Tibial artery (tissue), 4 donors: ENCODE measurements around the gene LYPD6.

ENCODE experiments used
- DNase-seq, 2 donors: peaks; one replicate each; pipeline ENCODE4 v3.0.0-alpha.2; 2019
- H3K27ac ChIP-seq, 2 donors: fragments of 200-600 bp; sonication (generic) in 1 of 2; 1 replicate in 1 of 2; 2 replicates in 1 of 2; pipeline ENCODE4 v1.5.1; 2018 to 2019; ENCODE audit warnings: mild to moderate bottlenecking in 1 of 2
- H3K27me3 ChIP-seq, 2 donors: fragments of 200-600 bp; sonication (generic) in 1 of 2; one replicate each; pipeline versions ENCODE4 v1.5.1 to v1.6.0; 2016 to 2019
- H3K36me3 ChIP-seq, 3 donors: fragments of 200-600 bp; sonication (generic) in 2 of 3; one replicate each; pipeline ENCODE4 v1.5.1; 2016 to 2019; ENCODE audit warnings: mild to moderate bottlenecking in 2 of 3
- H3K4me1 ChIP-seq, 4 donors: fragments of 200-600 bp; sonication (generic) in 2 of 4; 1 replicate in 3 of 4; 2 replicates in 1 of 4; pipeline ENCODE4 v1.5.1; 2016 to 2019
- H3K4me3 ChIP-seq, 2 donors: fragments of 200-600 bp; sonication (generic) in 1 of 2; 1 replicate in 1 of 2; 2 replicates in 1 of 2; pipeline ENCODE4 v1.5.1; 2018 to 2019; ENCODE audit warnings: mild to moderate bottlenecking in 2 of 2
- H3K9me3 ChIP-seq, 3 donors: fragments of 200-600 bp; sonication (generic) in 1 of 3; one replicate each; pipeline ENCODE4 v1.5.1; 2016 to 2019
- intact Hi-C: fragments of 100-400 bp; cut with DNase I; formaldehyde crosslinking; loops from one replicate; pipeline ENCODE4 v1.15.0; 2023; ENCODE audit warnings: low total_unique reads
- TF ChIP-seq, protein P1 (sequence below), 2 experiments: fragments of 200-600 bp in 1 of 2; fragments of 450-650 bp in 1 of 2; IDR thresholded peaks; one replicate each; pipeline ENCODE4 v1.5.1; 2017 to 2019; ENCODE audit warnings: antibody characterized with exemption in 2 of 2, mild to moderate bottlenecking in 1 of 2, moderate library complexity in 1 of 2

Gene LYPD6

GRCh38 chr2:149320362-149320761 is 10.0 kb upstream of the LYPD6 start:
- peaks cover 0 to 15% of the 10 kb centered on the region in 2 donors for H3K27me3 ChIP-seq
- DNase-seq = no peak
- TF ChIP-seq, protein P1, sequence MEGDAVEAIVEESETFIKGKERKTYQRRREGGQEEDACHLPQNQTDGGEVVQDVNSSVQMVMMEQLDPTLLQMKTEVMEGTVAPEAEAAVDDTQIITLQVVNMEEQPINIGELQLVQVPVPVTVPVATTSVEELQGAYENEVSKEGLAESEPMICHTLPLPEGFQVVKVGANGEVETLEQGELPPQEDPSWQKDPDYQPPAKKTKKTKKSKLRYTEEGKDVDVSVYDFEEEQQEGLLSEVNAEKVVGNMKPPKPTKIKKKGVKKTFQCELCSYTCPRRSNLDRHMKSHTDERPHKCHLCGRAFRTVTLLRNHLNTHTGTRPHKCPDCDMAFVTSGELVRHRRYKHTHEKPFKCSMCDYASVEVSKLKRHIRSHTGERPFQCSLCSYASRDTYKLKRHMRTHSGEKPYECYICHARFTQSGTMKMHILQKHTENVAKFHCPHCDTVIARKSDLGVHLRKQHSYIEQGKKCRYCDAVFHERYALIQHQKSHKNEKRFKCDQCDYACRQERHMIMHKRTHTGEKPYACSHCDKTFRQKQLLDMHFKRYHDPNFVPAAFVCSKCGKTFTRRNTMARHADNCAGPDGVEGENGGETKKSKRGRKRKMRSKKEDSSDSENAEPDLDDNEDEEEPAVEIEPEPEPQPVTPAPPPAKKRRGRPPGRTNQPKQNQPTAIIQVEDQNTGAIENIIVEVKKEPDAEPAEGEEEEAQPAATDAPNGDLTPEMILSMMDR (IDR thresholded peaks at IDR 0.05) = no peak
- H3K36me3 ChIP-seq = no peaks in the 10 kb centered on the region
- H3K4me1 ChIP-seq = no peaks in the 10 kb centered on the region
- H3K4me3 ChIP-seq = no peak overlapping the region
- H3K27ac ChIP-seq = no peak overlapping the region
- peaks cover 0 to 7% (median 0%) of the 10 kb centered on the region in 3 donors for H3K9me3 ChIP-seq
- intact Hi-C loops = no loop called here

DNA sequence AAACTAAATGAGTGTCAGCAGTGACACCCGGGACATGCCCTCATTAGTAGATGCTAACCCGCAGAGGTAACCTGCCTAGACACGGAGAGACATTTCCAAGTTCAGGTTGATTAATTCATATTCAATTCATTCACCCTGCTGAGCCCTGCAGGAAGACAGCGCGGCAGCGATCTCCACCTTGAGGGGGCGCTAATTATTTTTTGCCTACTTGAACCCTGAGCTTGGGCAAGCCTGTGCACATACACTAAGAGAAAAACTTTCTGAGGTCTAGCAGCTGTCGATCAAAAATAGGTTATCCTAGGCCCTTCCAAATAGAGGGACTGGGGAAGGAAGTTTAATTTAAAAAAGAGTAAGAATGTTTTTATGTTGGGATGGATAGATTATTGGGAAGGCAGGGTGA is 1.3 kb upstream of the LYPD6 start:
- TF ChIP-seq, protein P1 (IDR thresholded peaks at IDR 0.05) = no peak
- H3K27ac ChIP-seq = no peak overlapping the region
- H3K4me1 ChIP-seq = peaks cover 0 to 22% (median 16%) of the 10 kb centered on the region in 4 donors
- peak overlapping the region in 1 of 2 donors; percentile 77 for H3K4me3 ChIP-seq
- no peaks in the 10 kb centered on the region for H3K9me3 ChIP-seq
- intact Hi-C loops = no loop called here
- no peak for DNase-seq
- no peaks in the 10 kb centered on the region for H3K36me3 ChIP-seq
- peaks cover 0 to 12% of the 10 kb centered on the region in 2 donors for H3K27me3 ChIP-seq

DNA sequence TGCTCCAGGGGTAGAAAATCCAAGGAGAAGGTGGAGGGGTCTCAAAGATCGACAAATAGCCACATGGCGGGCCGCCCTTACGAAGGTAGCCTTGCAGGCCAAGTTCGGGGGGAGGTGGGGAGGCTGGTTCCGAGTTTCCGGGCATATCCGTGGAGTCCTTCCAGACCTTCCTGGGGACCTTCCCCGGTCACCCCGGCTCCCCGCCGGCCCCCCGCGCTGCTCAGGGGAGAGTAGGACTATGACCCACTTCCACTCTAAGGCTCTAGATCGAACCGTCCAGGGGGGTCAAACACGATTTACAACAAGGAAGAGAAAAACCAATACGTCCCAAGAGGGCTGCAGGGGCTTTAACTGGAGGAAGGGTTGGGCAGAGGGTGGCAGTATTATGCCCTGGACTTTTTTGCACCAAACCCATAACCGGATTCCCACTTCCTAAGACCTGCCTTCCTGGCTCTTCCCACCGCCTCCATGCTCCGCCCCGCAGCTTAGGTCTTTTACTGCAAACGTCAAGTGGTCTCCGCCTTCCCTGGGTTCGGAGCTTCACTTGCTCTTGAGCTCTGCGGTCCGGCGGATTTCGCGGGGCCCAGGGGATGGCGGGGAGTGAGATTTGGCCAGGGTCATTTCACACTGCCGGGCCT is 779 bp upstream of the LYPD6 start:
- intact Hi-C loops = no loop called here

GRCh38 chr2:149331023-149331400 is 625 bp downstream of the LYPD6 start:
- no peak for DNase-seq
- TF ChIP-seq, protein P1 (IDR thresholded peaks at IDR 0.05) = no peak
- Histone ChIP-seq H3K9me3 (no peaks in the 10 kb centered on the region), H3K27ac (peak overlapping the region; percentile 26 to 50), H3K4me3 (peak overlapping the region; percentile 62 to 77), H3K27me3 (peaks cover 0 to 11% of the 10 kb centered on the region in 2 donors), H3K4me1 (peaks cover 0 to 22% (median 16%) of the 10 kb centered on the region in 4 donors), H3K36me3 (no peaks in the 10 kb centered on the region)
- intact Hi-C loops = no loop called here

More for the DNA sequence above, 779 bp upstream of the LYPD6 start:
- peak overlapping the region; percentile 52 to 60 for H3K27ac ChIP-seq
- H3K27me3 ChIP-seq = peaks cover 0 to 11% of the 10 kb centered on the region in 2 donors
- peak in 1 of 2 donors; percentile 36 for DNase-seq
- TF ChIP-seq, protein P1 (IDR thresholded peaks at IDR 0.05) = no peak
- no peaks in the 10 kb centered on the region for H3K9me3 ChIP-seq
- peak overlapping the region; percentile 62 to 77 for H3K4me3 ChIP-seq
- peaks cover 0 to 22% (median 16%) of the 10 kb centered on the region in 4 donors for H3K4me1 ChIP-seq
- H3K36me3 ChIP-seq = no peaks in the 10 kb centered on the region

DNA sequence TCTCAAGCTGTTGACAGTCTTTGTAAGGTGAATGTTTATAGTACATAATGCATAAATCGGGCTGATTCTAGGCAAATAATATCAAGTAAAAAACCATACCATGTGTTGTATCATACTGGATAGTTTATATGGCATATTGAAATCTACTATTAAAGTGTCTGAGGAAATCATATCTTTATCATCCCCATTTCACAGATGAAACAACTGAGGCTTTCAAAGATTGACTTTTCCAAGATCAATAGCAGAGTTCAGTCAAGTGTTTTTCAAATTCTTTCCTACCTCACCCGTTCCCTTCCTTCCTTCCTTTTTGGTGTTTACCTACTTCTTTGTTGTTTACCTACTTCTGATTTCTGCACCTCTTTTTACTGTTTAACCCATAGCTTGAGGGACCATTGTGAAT is 2.0 kb downstream of the LYPD6 start:
- Histone ChIP-seq H3K27ac (no peak overlapping the region), H3K4me1 (peaks cover 0 to 22% (median 16%) of the 10 kb centered on the region in 4 donors), H3K9me3 (no peaks in the 10 kb centered on the region), H3K27me3 (peaks cover 0 to 11% of the 10 kb centered on the region in 2 donors), H3K36me3 (no peaks in the 10 kb centered on the region), H3K4me3 (no peak overlapping the region)
- TF ChIP-seq, protein P1 (IDR thresholded peaks at IDR 0.05) = no peak
- intact Hi-C loops = no loop called here
- no peak for DNase-seq
